ENCODE measurements around the gene SMOC2.

Gene SMOC2

DNA sequence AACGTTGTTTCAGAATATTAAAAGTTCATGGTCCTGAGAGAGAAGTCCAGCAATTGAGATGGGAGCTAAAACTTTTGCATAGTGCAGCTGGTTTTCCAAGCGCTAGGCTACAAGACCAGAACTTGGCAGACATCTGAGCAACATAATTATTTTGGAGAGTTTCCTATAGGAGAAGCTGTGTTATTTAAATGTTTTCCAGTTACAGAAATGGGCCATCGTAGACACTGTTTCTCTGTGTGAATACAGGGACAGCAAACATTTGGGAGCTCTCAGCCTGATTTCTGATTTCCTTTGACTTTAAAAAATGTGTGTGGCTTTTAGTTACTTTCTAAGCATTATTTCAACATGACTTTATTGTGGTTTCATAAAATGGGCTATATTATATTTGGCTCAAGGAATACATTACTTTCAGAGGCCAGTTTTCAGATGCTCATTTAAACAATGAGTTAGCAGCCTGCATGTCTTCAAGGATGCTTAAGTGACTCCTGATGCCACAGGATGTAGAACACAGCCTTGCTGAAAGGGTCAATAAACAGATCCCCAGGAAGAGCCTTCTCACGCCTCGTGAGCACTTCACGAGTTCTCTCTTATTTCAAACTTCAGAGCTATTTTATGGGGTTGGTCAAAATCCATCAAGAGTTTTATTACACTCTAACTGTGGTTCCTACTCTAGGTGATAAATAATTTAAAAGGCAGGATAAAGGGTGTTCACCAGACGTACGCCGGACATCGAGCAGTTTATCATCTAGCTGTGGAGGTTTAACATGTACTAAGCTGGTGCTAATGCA lies 193.8 kb downstream of the SMOC2 start:
- no peak for DNase-seq

DNA sequence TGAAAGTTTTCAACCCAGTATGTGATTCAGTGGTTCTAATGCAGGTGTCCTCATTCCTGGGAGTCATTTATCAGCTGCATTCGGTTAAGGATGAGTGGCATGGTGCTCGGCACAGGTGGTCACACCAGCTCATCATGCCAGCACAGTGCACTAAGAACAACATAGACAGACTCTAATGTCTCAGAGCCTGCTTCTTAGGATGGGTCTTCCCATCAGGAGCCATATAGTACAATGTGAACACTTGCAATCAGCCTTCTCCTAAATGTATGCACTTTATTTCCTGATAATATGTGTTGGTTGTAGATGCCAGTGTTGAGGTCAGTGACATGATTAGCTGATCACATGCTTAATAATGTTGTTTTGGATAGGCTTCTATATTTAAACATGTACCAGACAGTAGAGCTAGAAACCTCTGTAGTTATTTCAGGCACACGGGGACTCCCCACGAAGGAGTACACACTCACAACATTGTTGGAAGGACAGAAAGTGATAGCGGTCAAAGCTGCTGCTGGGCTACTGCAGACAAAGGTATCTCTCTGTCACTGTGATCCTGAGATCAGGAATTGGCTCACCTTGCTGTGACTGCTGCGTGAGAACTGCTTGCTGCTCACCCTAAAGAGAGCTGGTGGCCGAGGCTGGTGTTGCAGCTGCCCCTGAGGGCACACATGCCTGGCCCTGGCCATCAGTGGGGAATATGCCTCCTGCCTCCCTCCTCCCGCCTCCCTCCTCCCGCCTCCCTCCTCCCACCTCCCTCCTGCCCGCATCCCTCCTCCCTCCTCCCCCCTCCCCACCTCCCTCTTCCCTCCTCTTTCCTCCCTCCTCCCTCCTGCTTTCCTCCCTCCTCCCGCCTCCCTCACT lies 195.4 kb downstream of the SMOC2 start:
- DNase-seq = no peak

DNA sequence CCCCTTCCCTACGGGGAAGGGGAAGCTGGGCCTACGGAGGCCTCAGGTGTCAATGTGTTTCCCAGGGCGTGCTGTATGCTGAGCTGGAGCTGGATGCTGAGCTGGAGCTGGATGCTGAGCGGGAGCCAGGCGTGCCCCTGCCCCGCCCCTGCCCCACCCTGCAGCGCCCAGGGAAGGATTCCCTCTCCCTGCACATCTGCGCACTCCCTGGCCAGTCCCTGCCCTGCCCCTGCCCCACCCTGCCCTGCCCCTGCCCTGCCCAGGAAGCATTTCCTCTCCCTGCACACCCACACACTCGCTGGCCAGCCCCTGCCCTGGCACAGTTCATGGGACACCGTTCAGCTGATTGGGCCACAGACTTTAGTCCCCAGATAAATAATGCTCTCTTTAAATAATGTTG lies 196.8 kb downstream of the SMOC2 start:
- no peak for DNase-seq

DNA sequence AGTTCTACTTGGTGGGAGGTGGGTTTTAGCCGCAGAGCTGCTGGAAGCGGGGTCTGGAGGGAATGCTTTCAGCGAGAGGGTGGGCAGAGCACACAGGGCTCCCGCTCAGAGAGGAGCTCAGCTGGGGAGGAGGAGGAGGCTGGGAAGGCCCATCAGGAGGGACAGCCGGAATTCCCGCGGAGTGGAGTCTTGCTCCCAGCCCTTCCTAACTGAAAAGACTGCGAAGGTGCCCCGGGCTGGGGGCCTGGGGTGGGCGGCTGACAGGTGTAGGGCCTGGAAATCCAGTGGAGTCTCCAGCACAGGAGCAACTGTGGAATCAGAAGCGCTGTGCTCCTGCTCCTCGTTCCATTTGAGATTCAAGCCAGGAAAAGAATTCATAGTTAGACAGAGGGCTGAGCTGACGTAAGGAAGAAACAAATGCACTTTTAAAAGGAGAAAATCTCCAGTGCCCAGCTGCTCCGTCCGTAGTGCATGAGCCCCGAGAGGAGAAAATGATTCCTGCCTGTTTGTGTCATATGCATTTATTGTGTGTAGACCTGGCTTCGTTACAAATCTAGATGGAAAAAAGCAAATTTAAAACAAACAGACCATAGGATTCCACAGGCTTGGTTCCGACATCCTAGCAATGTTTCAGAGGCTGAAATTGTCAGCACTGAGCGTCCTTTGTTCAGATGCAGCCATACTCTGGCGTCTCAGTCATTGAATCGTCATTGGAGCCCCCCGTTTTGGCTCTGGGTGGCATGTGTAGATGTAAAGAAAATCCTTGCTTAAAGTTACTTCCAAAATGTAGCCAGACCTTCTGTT lies 197.7 kb downstream of the SMOC2 start:
- DNase-seq = no peak

DNA sequence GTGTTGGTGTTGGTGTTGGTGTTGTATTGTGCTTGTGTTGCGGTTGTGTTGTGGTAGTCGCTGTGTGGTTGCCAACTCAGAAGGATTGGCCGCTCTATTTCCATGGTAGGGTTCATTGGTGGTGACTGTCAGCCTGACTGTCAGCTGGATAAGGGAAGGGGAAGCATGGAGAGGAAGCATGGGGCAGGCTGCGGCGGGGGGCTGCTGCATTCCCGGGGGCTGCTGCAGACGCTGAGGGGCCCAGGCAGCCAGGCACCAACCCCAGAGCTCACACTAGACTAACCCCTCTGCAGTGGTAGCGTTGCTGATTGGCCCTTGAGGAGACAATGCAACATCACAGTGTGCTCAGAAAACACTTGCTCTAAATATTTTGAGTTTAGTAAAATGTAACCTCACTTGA lies 199.2 kb downstream of the SMOC2 start:
- no peak for DNase-seq

DNA sequence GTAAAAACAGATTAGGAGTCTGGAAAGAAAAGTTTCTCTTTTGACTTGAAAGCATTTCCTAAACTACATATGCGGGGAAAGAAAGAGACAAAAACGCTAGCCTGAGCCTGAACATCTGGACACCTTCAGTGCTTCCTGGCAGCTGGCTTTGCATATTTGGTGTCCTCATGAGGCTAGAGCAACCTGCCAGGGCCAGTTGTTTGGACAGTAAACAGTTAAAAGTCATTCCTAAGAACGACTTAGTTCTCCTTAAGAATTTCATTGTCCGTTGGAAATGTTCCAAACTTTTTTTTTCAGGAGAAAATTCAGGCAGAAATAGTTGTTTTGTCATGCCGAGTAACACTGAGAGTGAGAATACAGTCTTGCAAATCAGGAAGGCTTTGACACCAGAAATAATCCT lies 199.8 kb downstream of the SMOC2 start:
- no peak for DNase-seq

DNA sequence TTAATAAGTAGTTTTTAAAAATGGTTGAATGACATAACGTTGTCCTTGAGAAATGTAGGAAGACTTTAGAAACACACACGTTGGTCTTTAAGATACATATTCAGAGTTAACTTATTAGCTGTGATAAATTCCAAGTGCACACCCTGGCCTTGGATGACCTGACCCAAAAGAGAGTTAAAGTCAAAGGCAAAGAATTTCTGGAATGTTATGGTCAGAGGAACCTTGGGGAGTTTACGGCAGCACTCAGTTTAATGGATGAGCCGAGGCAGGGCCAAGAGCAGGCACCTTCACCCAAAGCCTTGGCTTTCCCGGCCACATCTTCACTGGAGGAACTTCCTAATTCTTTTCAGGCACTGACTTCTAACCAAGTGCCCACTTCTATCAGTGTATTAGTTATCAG lies 200.5 kb downstream of the SMOC2 start:
- no peak for DNase-seq

DNA sequence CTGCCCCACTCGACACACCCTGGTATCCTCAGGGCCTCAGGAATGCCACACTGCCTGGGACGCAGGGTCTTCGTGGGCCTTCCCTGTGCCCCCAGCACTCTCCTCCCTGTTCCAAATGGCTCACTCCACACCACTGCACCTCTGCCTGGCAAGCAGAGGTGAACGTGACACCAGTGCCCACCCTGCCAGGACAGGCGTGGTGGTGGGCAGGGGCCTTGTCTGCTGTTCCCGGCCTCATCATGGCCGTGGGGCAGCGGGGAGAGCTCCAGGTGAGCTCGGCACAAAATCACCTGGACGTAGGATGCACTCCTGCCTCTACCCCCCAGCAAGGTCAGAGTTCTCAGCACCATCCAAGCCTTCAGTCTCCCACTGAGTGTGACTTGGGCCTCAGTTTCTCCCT lies 202.4 kb downstream of the SMOC2 start:
- DNase-seq = no peak

DNA sequence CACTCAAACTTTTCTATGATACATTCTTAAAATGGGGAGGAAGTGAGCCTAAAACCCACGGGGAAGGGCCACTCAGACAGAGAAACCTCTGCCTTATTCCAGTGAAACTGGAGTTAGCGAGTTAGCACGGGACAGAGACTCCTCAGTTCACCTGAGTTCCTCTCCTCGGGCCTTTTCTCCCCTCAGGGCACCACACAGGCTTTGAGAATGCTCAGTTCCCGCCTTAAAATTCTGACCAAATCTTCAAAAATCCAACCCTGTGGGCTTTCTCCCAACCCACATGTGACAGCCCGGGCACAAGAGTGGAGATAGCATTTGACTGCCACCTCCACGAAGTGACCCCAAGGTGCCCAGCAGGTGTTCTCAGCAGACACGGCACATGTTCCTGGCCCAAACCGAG lies 204.3 kb downstream of the SMOC2 start:
- no peak for DNase-seq

DNA sequence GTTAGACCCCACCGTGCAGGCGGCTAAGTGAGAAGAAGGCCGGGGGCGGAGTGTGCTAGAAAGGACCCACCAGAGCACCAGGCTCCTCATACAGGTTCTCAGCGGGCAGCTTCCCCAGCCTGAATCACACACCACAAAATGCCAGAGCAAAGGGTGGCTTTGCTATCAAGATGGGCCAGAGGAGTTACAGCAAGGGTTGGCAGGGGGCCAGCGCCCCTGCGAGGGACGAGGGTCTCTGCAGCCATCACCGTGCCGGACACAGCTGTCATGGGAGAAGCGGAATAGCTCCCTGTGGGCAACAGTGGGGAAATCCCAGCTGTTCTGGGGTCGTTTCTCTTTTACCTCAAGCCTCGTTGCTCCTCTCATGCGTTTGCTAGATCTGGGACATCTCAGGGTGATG lies 206.3 kb downstream of the SMOC2 start:
- DNase-seq = no peak

DNA sequence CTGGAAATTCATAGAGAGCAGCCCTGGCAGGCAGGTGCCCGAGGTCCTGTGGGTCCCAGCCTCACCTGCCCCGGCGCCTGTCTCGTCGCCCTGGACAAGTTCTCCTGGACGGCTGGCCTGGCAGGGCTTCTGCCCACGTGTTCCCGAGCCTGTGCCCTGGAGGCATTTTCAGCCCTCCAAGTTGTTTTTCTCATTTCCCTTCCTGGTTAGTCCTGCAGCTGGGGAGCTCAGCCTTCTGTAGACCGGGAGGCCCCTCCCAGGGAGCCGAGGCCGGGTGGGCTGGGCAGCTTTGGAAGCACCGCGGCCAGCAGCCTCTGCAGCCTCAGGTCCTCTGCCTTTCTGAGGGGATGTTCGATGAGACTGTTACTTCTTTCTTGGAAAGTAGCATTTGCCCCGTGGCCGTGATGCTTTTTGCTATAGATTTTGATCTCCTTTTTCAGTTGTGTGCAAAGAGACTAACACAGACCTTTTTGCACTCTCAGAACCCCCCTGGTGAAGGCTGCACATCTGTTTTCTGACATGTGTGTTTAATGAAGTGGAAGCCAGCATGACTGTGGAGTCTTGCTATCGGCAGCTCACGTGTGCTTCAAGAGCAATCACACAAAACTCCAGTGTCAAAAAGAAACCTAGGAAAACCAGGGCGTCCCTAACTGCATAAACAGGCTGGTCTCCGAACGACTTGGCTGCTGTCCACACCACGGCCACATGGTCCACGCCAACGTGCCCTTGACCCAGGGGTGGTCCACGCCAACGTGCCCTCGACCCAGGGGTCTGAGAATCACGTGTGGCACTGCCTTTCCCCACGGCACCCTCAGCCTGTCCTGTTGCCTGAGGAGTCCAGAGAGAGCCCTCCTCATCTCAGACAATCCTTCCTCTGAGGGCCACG lies 207.5 kb downstream of the SMOC2 start:
- DNase-seq = no peak

DNA sequence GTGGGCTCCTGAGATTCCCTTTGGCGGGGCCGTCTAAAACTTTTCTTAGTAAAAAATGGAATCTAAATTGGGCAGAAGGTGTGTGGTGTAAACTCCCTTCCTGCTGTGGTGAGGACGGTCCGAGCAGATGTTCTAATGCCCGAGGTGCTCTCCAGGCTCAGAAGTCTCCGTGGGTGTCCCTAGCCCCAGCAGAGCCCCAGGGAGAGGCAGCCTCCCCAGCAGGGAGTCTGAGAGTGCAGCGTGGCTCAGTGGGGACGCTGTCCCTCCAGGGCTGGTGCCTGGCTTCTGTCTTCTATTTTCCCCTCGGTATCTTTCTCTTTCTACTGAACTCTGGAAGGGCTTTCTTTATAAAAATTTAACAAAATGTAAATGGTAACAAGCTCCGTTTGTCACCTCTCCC lies 208.2 kb downstream of the SMOC2 start:
- DNase-seq = no peak

DNA sequence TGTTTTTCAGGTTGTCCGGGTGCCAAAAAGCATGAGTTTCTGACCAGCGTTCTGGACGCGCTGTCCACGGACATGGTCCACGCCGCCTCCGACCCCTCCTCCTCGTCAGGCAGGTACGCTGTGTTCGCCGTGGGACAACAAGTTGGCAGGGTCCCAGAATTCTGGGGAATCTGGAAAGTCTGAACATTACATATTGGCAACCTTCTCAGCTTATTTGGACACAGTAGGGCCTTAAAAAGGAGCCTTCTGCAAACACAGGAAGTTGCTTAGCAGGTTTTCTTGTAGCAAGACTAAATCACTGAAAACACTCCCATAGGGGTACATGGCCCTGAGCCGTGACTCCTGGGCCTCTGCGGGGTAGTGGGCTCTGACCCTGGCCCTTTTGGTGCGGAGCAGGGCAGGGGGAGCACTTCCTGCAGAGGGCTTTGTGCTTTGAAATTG lies 209.7 kb downstream of the SMOC2 start:
- no peak for DNase-seq

DNA sequence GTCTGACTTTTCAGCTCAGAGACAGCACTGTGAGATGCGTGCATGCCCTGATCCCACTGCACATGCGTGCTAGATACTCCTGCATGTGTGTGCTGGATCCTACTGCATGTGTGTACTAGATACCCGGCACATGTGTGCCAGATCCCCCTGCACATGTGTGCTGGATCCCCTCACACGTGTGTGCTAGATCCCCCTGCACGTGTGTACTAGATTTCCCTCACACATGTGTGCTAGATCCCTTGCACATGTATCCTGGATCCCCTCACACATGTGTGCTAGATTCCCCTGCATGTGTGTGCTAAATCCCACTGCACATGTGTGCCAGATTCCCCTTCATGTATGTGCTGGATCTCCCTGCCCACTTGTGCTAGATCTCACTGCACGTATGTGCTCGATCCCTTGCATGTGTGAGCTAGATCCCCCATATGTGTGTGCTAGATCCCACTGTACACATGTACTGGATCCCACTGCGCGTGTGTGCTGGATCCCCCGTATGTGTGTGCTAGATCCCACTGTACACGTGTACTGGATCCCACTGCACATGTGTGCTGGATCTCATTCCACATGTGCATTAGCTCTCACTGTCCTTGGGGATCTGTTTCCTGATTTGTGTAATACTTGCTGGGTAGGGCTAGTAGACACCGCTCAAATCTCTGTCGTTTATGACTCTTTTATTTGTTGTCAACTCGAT lies 214.6 kb downstream of the SMOC2 start:
- DNase-seq = no peak

DNA sequence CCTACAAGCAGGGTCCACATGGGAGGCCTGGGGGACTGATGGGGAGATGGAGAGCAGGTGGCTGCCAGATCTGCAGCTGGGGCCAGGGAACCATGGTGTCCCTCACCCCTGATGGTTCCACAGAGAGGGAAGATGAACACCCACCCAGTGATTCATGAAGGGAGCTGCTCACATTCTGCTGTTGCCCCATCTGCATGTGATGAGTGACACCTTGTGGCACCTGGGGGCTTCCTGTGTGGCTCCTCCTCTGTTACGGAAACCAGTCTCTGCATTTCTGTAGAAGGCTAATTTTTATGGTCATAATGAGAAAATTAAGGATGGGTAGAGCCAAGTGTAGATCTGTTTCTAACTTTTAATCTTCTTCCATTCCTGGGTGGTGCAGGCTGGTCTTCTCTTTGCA lies 217.1 kb downstream of the SMOC2 start:
- DNase-seq = no peak

DNA sequence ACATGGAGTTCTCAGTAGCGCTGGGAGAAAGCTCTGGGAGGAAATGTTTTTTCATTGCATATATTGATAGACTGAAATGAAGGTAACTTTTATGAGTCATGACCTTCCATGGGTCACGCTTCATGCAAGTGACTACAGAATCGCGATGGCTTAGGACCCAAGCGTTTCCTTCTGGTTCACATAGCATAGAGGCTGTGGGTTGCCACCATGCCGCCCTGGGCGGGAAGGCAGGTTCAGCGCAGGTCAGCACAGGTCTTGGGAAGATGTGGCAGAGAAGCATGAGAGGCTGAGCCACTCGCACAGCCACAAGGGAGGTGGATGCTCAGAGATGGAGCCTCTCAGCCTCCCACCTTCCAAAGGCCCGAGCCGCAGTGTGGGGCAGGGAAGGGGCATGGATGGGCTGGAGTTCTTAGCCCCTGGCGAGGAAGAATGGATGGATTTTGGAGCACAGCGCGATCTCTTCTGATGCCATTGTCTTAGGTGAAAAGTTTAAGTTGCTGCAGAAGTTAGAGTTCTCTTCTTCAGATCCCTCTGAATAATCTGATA lies 219.5 kb downstream of the SMOC2 start:
- DNase-seq = no peak

DNA sequence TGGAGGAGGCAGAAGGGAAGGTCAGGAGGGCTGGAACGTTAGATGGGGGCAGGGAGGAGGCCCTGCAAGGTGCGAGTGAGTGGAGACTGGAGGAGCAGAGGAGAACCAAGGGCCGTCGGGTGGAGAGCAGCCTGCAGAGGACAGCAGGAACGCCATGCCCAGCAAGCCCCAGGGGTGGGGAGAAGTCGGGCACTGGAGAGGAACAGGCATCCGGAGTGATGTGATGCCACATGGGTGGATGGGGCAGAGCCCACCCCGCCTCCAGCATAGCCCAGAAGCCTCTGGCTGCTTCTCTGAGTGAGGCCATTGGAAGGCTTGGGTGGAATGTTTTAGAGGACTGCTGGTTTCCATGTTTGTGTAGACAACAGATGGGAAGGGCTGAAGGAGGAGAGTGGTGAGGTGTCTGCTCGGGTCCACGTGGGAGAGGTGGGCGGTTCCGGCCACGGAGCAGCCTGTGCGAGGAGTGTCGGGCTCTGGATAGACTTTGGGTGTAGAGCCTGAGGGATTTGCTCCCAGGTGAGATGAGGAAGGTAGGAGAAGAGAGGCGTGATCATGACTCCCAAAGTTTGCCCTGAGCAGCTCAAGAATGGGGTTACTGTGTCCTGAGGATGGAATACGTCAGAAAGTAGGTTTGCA lies 221.4 kb downstream of the SMOC2 start:
- no peak for DNase-seq

DNA sequence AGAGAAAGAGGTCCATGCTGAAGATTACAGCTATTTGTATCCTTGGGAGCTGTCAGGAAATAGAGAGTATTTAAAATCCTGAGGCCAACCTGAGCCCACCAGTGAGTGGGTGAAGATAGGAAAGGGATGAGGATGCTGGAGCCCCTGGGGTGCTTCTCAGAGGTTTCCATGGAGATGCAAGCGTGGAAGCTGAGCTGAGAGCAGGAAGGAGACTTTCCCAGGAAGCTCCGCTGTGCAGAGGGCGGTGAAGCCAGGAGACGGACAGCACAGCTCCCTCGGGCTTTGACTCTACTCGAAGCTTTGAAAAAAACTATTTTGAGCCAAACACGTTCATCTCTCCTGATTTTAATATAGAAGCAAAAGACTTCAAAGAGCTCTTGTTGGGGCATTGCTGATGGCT lies 222.1 kb downstream of the SMOC2 start:
- no peak for DNase-seq

DNA sequence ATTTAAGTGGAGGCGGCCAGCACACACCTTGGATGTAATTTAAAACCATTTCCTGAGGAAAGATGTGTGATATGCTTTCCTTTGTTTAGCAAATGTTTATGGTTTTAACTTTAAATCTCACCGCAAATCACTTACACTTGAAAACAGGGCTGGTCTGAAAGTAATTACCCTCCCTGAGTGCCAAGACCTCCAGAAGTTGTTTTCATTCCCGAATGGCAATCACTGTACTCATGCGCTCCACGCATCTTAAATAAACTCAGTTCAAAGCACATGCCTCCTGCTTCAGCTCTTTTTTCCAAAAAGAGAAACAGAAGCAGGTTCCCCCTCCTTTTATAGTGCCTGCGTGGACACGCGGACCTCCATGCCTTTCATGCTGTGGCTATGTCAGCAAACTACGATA lies 224.0 kb downstream of the SMOC2 start:
- DNase-seq = no peak

DNA sequence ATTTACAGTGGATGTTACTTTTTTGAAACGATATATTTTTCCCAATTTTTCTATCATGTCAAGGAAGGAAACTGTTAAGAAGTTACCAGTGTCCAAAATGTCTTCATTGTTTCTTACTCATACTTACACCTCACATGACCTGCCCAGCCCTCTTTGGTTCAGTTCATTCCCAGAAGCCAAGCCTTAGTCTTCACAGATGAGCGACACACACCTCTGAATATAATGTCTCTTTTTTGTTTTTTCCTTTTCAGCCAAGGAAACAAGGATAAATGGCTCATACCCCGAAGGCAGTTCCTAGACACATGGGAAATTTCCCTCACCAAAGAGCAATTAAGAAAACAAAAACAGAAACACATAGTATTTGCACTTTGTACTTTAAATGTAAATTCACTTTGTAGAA lies 225.2 kb downstream of the SMOC2 start:
- no peak for DNase-seq
